GM18505 (cell line): ENCODE results near the gene STARD3.
"Not testable (repeated sequence)": the region's sequence is repeated elsewhere in the genome, so short reads cannot be mapped to it uniquely, and the experiment has no call there.

ENCODE experiments used
- ATAC-seq: cut with Tn5 transposase; IDR thresholded peaks from one replicate; pipeline ENCODE4 v1.9.1; 2021; ENCODE audit not compliant: unreplicated experiment
- POLR2A ChIP-seq: IDR thresholded peaks from 4 replicates; pipeline ENCODE4 v1.6.1; 2011; ENCODE audit warnings: borderline replicate concordance; ENCODE audit not compliant: insufficient read depth, insufficient read length; ENCODE audit errors: extremely low read depth

STARD3 gene

DNA sequence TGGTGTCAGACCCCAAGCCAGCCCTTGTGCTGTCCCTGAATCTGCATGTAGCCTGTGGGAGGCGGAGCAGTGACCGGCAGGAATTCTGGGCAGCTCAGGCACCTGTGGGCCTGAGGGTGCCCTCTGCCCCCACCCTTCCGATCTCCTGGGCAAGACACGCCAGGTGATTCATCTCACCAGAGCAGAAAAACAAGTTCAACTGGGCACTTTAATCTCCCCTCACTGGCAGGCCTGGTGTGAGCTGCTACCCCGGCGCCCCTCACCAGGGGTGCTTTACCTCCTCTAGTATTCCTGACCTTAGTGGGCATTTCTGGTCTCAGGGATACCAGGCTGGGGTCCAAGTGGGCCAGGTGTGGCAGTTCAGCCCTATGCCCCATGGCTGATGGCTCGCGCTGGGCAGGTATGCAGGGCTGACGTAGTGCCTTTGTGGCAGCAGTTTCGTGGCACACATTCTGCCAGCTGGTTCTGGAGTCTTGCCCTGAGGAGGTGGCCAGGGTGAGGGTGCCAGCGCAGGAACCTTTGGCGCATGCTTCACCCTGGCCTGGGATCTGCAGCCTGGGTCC is 68.9 kb downstream of the STARD3 start:
- ATAC-seq = no peak
- TF ChIP-seq POLR2A = no peak

DNA sequence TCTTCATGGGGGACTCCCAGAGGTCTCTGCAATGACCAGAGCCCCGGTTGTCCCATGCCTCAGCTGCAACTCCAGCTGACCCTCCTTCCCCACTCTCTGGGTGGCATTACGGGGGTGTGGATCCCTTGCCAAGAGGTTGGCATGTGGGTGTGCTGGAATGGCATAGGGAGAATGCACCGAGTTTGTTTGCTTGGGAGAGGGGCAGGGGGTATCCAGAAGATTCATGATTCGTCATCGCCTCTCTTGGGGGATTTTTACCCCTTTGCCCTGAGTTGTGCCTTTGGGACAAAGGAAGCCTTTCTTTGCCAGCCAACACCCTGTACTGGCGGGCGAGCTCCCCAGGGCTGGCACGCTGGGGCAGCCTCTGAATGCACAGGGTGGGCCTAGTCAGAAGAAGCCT is 69.4 kb downstream of the STARD3 start:
- no peak for ATAC-seq
- no peak for TF ChIP-seq POLR2A

GRCh38 chr17:39706921-39707337 is 70.0 kb downstream of the STARD3 start:
- no peak for ATAC-seq
- TF ChIP-seq POLR2A = no peak

DNA sequence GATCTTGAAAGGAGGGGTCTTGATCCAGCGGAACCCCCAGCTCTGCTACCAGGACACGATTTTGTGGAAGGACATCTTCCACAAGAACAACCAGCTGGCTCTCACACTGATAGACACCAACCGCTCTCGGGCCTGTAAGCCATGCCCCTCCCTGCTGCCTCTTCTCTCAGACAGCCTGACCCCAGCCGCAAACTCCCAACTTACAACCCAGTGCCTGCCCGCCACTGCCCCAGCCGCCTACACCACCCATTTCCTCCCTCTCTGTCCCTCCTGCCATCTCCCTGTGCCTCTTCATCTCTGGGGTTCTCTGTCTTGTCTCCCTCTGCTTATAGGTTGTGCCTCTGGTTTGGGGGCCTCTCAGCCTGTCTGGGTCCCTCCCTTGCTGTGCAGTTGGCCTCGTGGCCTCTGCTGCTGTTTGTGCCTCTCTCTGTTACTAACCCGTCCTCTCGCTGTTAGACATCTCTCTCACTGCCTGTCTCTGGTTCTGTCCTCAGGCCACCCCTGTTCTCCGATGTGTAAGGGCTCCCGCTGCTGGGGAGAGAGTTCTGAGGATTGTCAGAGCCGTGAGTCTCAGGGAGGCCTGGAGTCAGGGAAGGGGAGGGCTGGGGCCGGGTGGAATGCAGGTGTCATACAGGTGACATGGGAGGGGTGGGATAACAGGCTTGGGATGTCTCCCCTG is 72.5 kb downstream of the STARD3 start:
- TF ChIP-seq POLR2A = no peak
- ATAC-seq = no peak

DNA sequence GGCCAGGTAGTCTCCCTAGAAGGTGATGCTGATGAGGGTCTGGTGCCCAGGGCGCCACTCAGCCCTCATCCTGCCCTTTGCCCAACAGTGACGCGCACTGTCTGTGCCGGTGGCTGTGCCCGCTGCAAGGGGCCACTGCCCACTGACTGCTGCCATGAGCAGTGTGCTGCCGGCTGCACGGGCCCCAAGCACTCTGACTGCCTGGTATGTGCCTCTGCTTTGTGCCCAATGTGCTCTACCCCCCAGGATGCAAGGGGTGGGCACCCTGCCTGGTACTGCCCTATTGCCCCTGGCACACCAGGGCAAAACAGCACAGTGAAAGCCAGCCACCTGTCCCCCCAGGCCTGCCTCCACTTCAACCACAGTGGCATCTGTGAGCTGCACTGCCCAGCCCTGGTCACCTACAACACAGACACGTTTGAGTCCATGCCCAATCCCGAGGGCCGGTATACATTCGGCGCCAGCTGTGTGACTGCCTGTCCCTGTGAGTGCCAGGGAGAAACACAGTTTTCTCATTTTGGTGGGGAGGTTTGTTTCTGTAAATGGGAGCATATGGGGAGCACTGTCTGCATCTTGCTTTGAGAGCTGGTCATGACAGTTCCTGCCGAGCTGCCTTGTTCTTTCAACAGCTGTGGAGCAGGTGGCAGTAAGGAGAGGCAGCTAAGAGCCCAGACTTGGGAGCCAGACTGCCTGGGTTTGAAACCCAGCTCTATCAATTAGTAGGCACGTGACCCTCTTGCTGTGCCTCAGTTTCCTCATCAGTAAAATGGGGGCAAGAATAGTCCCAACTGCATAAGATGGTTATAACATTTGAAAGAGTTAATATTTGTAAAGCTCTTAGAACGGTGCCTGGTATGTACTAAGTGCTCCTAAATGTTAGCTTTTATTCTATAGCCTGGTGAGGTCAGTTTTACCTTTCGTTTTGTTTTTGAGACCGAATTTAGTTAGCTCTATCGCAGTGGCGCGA is 73.3 kb downstream of the STARD3 start:
- no peak for ATAC-seq
- no peak for TF ChIP-seq POLR2A

- not testable (repeated sequence) for ATAC-seq
These were observed 74.1 kb downstream of the STARD3 start for GRCh38 chr17:39711071-39711470.

DNA sequence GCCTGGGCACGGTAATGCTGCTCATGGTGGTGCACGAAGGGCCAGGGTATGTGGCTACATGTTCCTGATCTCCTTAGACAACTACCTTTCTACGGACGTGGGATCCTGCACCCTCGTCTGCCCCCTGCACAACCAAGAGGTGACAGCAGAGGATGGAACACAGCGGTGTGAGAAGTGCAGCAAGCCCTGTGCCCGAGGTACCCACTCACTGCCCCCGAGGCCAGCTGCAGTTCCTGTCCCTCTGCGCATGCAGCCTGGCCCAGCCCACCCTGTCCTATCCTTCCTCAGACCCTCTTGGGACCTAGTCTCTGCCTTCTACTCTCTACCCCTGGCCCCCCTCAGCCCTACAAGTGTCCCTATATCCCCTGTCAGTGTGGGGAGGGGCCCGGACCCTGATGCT is 74.9 kb downstream of the STARD3 start:
- ATAC-seq = no peak
- no peak for TF ChIP-seq POLR2A
